ENCODE results near the gene GADD45A. TPM values are rescaled to one million over a fixed set of nuclear protein-coding genes. Genes with fewer than 3 reads are reported as not detected.

Gene GADD45A
- total RNA-seq, 1 donor from 2014 or later, result 8.7 TPM

- TF ChIP-seq CTCF (IDR thresholded peaks at IDR 0.05), result no peak
- ATAC-seq (ENCODE audit: low read depth), result no peak
- no peaks in the 10 kb centered on the region for H3K27me3 Mint-ChIP-seq
- no peaks in the 10 kb centered on the region for H3K4me1 Mint-ChIP-seq
- H3K27ac Mint-ChIP-seq, result no peak overlapping the region
- no peaks in the 10 kb centered on the region for H3K9me3 Mint-ChIP-seq
- no peak overlapping the region for H3K4me3 Mint-ChIP-seq
- H3K36me3 Mint-ChIP-seq (ENCODE audit: low read depth), result no peaks in the 10 kb centered on the region
- ChIA-PET POLR2A (no interaction called here), CTCF (no interaction called here)
- DNase-seq, result no peak
- intact Hi-C loops (cut with micrococcal nuclease), result no loop called here
These were observed 39.4 kb upstream of the GADD45A start for GRCh38 chr1:67645495-67646144.

- H3K4me3 Mint-ChIP-seq, result no peak overlapping the region
- peaks cover 2% of the 10 kb centered on the region for H3K27me3 Mint-ChIP-seq
- ChIA-PET CTCF (no interaction called here), POLR2A (no interaction called here)
- no peaks in the 10 kb centered on the region for H3K4me1 Mint-ChIP-seq
- H3K27ac Mint-ChIP-seq, result no peak overlapping the region
- H3K36me3 Mint-ChIP-seq (ENCODE audit: low read depth), result no peaks in the 10 kb centered on the region
- no peak for TF ChIP-seq CTCF (IDR thresholded peaks at IDR 0.05)
- no peaks in the 10 kb centered on the region for H3K9me3 Mint-ChIP-seq
- no peak for DNase-seq
- no peak for ATAC-seq (ENCODE audit: low read depth)
- intact Hi-C loops (cut with micrococcal nuclease), result no loop called here
These were observed 38.6 kb upstream of the GADD45A start for GRCh38 chr1:67646145-67647035.

- Mint-ChIP-seq H3K9me3 (no peaks in the 10 kb centered on the region), H3K4me1 (no peaks in the 10 kb centered on the region), H3K4me3 (no peak overlapping the region), H3K27ac (no peak overlapping the region), H3K36me3 (ENCODE audit: low read depth) (no peaks in the 10 kb centered on the region), H3K27me3 (peaks cover 2% of the 10 kb centered on the region)
- DNase-seq (no peak), ATAC-seq (ENCODE audit: low read depth) (no peak)
- CTCF ChIA-PET, result no interaction called here
- POLR2A ChIA-PET, result no interaction called here
- no peak for TF ChIP-seq CTCF (IDR thresholded peaks at IDR 0.05)
- intact Hi-C loops (cut with micrococcal nuclease), result no loop called here
These were observed 37.8 kb upstream of the GADD45A start for GRCh38 chr1:67647036-67647798.

GRCh38 chr1:67647814-67648358 is 37.1 kb upstream of the GADD45A start:
- Mint-ChIP-seq H3K36me3 (ENCODE audit: low read depth) (no peaks in the 10 kb centered on the region), H3K4me1 (no peaks in the 10 kb centered on the region), H3K27me3 (peaks cover 2% of the 10 kb centered on the region), H3K27ac (no peak overlapping the region), H3K4me3 (no peak overlapping the region), H3K9me3 (no peaks in the 10 kb centered on the region)
- intact Hi-C loops (cut with micrococcal nuclease), result no loop called here
- ChIA-PET POLR2A (no interaction called here), CTCF (no interaction called here)
- no peak for TF ChIP-seq CTCF (IDR thresholded peaks at IDR 0.05)
- ATAC-seq (ENCODE audit: low read depth), result no peak
- DNase-seq, result no peak

Measured in activated B cell treated with CpG ODN at 0.5 μM for 24 hours (primary cell).